Measurements from ENCODE around the gene CCDC15. TPM values are rescaled to one million over a fixed set of nuclear protein-coding genes. Genes with fewer than 3 reads are reported as not detected.
"Not testable (repeated sequence)": the region's sequence is repeated elsewhere in the genome, so short reads cannot be mapped to it uniquely, and the experiment has no call there.

Gene CCDC15
- total RNA-seq, 1 experiment from 2014 or later = 2.7 TPM

- H3K36me3 ChIP-seq = no peaks in the 10 kb centered on the region
- no peak overlapping the region for H3K27ac ChIP-seq
- no peak for DNase-seq (ENCODE audit: low read depth in 1 of 2, low spot score in 2 of 2)
- H3K27me3 ChIP-seq (replicated peaks) = no peaks in the 10 kb centered on the region
- H3K4me1 ChIP-seq (replicated peaks) = peaks cover 8% of the 10 kb centered on the region
- no peak overlapping the region for H3K4me3 ChIP-seq
- H3K9me3 ChIP-seq (replicated peaks) = no peaks in the 10 kb centered on the region
Measured at GRCh38 chr11:124950601-124951330, 3.2 kb upstream of the CCDC15 start.

- Histone ChIP-seq H3K27ac (no peak overlapping the region), H3K27me3 (replicated peaks) (no peaks in the 10 kb centered on the region), H3K4me1 (replicated peaks) (peaks cover 8% of the 10 kb centered on the region), H3K36me3 (no peaks in the 10 kb centered on the region), H3K4me3 (no peak overlapping the region), H3K9me3 (replicated peaks) (no peaks in the 10 kb centered on the region)
- no peak for DNase-seq (ENCODE audit: low read depth in 1 of 2, low spot score in 2 of 2)
Measured at GRCh38 chr11:124951341-124951740, 2.7 kb upstream of the CCDC15 start.

- peak overlapping the region; percentile 79 for H3K27ac ChIP-seq
- no peaks in the 10 kb centered on the region for H3K36me3 ChIP-seq
- peaks cover 8% of the 10 kb centered on the region for H3K4me1 ChIP-seq (replicated peaks)
- H3K4me3 ChIP-seq = peak overlapping the region; percentile 54
- H3K27me3 ChIP-seq (replicated peaks) = no peaks in the 10 kb centered on the region
- DNase-seq (ENCODE audit: low read depth in 1 of 2, low spot score in 2 of 2) = no peak
- H3K9me3 ChIP-seq (replicated peaks) = no peaks in the 10 kb centered on the region
Measured at GRCh38 chr11:124954590-124954955, 571 bp downstream of the CCDC15 start.

GRCh38 chr11:124955035-124955434 is 1.0 kb downstream of the CCDC15 start:
- Histone ChIP-seq H3K4me1 (replicated peaks) (peaks cover 8% of the 10 kb centered on the region), H3K9me3 (replicated peaks) (no peaks in the 10 kb centered on the region), H3K36me3 (no peaks in the 10 kb centered on the region), H3K27me3 (replicated peaks) (no peaks in the 10 kb centered on the region), H3K4me3 (peak overlapping the region; percentile 54; the same call in 1 of the 2 replicates), H3K27ac (no peak overlapping the region)
- no peak for DNase-seq (ENCODE audit: low read depth in 1 of 2, low spot score in 2 of 2)

DNA sequence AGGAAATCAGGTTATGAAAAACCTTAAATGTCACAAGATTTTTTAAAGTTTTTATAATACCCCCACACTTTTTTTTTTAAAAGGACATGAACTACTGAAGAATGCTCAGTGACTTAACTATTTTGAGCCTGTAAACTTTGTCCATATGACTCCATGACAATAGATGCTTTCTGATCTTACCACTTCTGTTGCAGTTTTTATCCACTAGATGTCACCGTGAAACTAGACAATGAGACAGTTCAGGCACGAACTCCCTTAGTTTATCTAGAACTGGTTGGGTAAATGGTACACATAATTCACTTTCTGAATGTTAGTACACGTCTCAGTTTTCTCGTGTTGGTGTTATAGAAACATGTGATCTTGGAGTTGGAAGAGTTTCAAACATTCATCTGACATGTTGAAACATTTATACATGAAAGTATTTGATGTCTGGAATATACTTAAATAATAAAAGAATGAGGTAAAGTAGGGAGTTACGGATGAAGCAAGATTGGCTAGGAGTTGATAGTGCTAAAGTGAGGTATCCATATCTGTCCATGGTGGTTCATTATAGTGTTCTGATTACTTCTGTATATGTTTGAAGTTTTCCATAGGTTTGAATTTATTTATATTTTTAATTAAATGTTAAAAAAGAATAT is 8.1 kb downstream of the CCDC15 start:
- DNase-seq (ENCODE audit: low read depth in 1 of 2, low spot score in 2 of 2) = peak in 1 of 2 experiments; percentile 16
- H3K27me3 ChIP-seq (replicated peaks) = no peaks in the 10 kb centered on the region
- no peak overlapping the region for H3K4me3 ChIP-seq
- no peaks in the 10 kb centered on the region for H3K4me1 ChIP-seq (replicated peaks)
- H3K9me3 ChIP-seq (replicated peaks) = no peaks in the 10 kb centered on the region
- H3K36me3 ChIP-seq = no peaks in the 10 kb centered on the region
- no peak overlapping the region for H3K27ac ChIP-seq

- not testable (repeated sequence) for DNase-seq (ENCODE audit: low read depth in 1 of 2, low spot score in 2 of 2); H3K4me1 ChIP-seq (replicated peaks); H3K27me3 ChIP-seq (replicated peaks); H3K4me3 ChIP-seq; H3K36me3 ChIP-seq; H3K9me3 ChIP-seq (replicated peaks); H3K27ac ChIP-seq
Measured at GRCh38 chr11:124968197-124968596, 14.2 kb downstream of the CCDC15 start.

- no peak for DNase-seq (ENCODE audit: low read depth in 1 of 2, low spot score in 2 of 2)
- Histone ChIP-seq H3K27ac (no peak overlapping the region), H3K27me3 (replicated peaks) (no peaks in the 10 kb centered on the region), H3K4me1 (replicated peaks) (no peaks in the 10 kb centered on the region), H3K4me3 (no peak overlapping the region), H3K9me3 (replicated peaks) (no peaks in the 10 kb centered on the region), H3K36me3 (no peaks in the 10 kb centered on the region)
Measured at GRCh38 chr11:124970925-124971324, 16.9 kb downstream of the CCDC15 start.

GRCh38 chr11:124971810-124972209 is 17.8 kb downstream of the CCDC15 start:
- no peaks in the 10 kb centered on the region for H3K4me1 ChIP-seq (replicated peaks)
- no peak for DNase-seq (ENCODE audit: low read depth in 1 of 2, low spot score in 2 of 2)
- H3K4me3 ChIP-seq = no peak overlapping the region
- no peak overlapping the region for H3K27ac ChIP-seq
- H3K27me3 ChIP-seq (replicated peaks) = no peaks in the 10 kb centered on the region
- no peaks in the 10 kb centered on the region for H3K36me3 ChIP-seq
- H3K9me3 ChIP-seq (replicated peaks) = no peaks in the 10 kb centered on the region

GRCh38 chr11:124976531-124976930 is 22.5 kb downstream of the CCDC15 start:
- Histone ChIP-seq H3K4me1 (replicated peaks) (no peaks in the 10 kb centered on the region), H3K36me3 (no peaks in the 10 kb centered on the region), H3K27me3 (replicated peaks) (no peaks in the 10 kb centered on the region), H3K9me3 (replicated peaks) (no peaks in the 10 kb centered on the region), H3K4me3 (no peak overlapping the region), H3K27ac (no peak overlapping the region)
- no peak for DNase-seq (ENCODE audit: low read depth in 1 of 2, low spot score in 2 of 2)

DNA sequence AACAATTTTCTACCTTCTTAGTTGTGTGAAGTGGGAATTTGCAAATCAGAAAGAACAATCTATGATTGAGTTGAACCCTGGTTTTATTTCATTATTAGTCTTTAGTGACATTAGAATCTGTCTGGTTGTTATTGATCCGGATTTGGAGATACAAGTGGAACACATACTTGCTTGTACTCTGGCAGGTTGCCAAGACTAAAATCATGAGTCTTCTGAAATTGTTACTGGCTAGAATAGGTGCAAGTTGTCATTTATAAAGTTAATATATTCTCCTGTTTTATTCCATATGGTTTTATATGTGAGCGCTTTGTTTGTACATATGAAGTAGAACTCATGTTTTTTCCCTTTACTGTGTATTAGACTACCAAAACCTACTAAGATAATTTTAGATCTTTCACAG is 23.0 kb downstream of the CCDC15 start:
- Histone ChIP-seq H3K4me1 (replicated peaks) (no peaks in the 10 kb centered on the region), H3K27ac (no peak overlapping the region), H3K36me3 (no peaks in the 10 kb centered on the region), H3K4me3 (no peak overlapping the region), H3K27me3 (replicated peaks) (no peaks in the 10 kb centered on the region), H3K9me3 (replicated peaks) (no peaks in the 10 kb centered on the region)
- DNase-seq (ENCODE audit: low read depth in 1 of 2, low spot score in 2 of 2) = no peak

DNA sequence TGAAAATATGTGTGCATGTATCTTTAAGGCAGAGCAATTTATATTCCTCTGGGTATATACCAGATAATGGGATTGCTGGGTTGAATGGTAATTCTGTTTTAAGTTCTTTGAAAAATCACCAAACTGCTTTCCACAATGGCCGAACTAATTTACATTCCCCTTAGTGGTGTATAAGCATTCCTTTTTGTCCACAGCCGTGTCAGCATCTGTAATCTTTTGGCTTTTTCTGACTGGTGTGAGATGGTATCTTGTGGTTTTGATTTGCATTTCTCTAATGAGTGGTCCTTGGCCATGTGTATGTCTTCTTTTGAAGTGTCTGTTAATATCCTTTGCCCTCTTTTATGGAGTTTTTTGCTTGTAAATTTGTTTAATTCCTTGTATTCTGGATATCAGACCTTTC is 24.3 kb downstream of the CCDC15 start:
- Histone ChIP-seq H3K27ac (no peak overlapping the region), H3K36me3 (no peaks in the 10 kb centered on the region), H3K9me3 (replicated peaks) (no peaks in the 10 kb centered on the region), H3K27me3 (replicated peaks) (no peaks in the 10 kb centered on the region), H3K4me1 (replicated peaks) (no peaks in the 10 kb centered on the region), H3K4me3 (no peak overlapping the region)
- no peak for DNase-seq (ENCODE audit: low read depth in 1 of 2, low spot score in 2 of 2)

DNA sequence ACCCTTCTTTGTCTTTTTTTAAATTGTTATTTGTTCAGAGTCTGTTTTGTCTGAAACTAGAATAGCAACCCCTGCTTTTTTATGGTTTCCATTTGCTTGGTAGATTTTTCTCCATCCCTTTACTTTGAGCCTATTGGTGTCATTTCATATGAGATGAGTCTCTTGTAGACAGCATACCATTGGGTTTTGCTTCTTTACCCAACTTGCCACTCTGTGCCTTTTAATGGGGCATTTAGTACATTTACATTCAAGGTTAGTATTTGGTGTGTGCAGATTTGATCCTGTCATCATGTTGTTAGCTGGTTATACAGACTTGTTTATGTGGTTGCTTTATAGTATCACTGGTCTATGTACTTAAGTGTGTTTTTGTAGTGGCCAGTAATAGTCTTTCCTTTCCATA is 28.0 kb downstream of the CCDC15 start:
- no peaks in the 10 kb centered on the region for H3K27me3 ChIP-seq (replicated peaks)
- no peaks in the 10 kb centered on the region for H3K9me3 ChIP-seq (replicated peaks)
- H3K4me3 ChIP-seq = no peak overlapping the region
- no peak for DNase-seq (ENCODE audit: low read depth in 1 of 2, low spot score in 2 of 2)
- H3K27ac ChIP-seq = no peak overlapping the region
- no peaks in the 10 kb centered on the region for H3K36me3 ChIP-seq
- H3K4me1 ChIP-seq (replicated peaks) = no peaks in the 10 kb centered on the region

GRCh38 chr11:124983674-124984511 is 29.9 kb downstream of the CCDC15 start:
- Histone ChIP-seq H3K27me3 (replicated peaks) (no peaks in the 10 kb centered on the region), H3K4me1 (replicated peaks) (no peaks in the 10 kb centered on the region), H3K9me3 (replicated peaks) (no peaks in the 10 kb centered on the region), H3K36me3 (no peaks in the 10 kb centered on the region; the same call in 1 of the 2 replicates), H3K27ac (no peak overlapping the region), H3K4me3 (no peak overlapping the region)
- no peak for DNase-seq (ENCODE audit: low read depth in 1 of 2, low spot score in 2 of 2)

GRCh38 chr11:124984512-124984854 is 30.5 kb downstream of the CCDC15 start:
- no peak overlapping the region for H3K27ac ChIP-seq
- H3K4me1 ChIP-seq (replicated peaks) = no peaks in the 10 kb centered on the region
- no peaks in the 10 kb centered on the region; the same call in 1 of the 2 replicates for H3K36me3 ChIP-seq
- H3K9me3 ChIP-seq (replicated peaks) = no peaks in the 10 kb centered on the region
- no peaks in the 10 kb centered on the region for H3K27me3 ChIP-seq (replicated peaks)
- no peak for DNase-seq (ENCODE audit: low read depth in 1 of 2, low spot score in 2 of 2)
- H3K4me3 ChIP-seq = no peak overlapping the region
